ENCODE measurements around the gene AXIN1.
"Not testable (repeated sequence)": the region's sequence is repeated elsewhere in the genome, so short reads cannot be mapped to it uniquely, and the experiment has no call there.

AXIN1 gene, protein sequence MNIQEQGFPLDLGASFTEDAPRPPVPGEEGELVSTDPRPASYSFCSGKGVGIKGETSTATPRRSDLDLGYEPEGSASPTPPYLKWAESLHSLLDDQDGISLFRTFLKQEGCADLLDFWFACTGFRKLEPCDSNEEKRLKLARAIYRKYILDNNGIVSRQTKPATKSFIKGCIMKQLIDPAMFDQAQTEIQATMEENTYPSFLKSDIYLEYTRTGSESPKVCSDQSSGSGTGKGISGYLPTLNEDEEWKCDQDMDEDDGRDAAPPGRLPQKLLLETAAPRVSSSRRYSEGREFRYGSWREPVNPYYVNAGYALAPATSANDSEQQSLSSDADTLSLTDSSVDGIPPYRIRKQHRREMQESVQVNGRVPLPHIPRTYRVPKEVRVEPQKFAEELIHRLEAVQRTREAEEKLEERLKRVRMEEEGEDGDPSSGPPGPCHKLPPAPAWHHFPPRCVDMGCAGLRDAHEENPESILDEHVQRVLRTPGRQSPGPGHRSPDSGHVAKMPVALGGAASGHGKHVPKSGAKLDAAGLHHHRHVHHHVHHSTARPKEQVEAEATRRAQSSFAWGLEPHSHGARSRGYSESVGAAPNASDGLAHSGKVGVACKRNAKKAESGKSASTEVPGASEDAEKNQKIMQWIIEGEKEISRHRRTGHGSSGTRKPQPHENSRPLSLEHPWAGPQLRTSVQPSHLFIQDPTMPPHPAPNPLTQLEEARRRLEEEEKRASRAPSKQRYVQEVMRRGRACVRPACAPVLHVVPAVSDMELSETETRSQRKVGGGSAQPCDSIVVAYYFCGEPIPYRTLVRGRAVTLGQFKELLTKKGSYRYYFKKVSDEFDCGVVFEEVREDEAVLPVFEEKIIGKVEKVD

GRCh38 chr16:352547-353403 lies at the start of gene AXIN1:
Gene AXIN1, minus strand, starts transcription at chr16:352723. Its CDS starts 5,698 bp downstream, at chr16:347025.
- peak; percentile 85 for DNase-seq (ENCODE audit: low spot score)

GRCh38 chr16:401468-402348 lies 49.2 kb upstream of the AXIN1 start, which contains the start of gene DECR2:
Gene DECR2, plus strand, starts transcription at chr16:401885. Its CDS starts 79 bp downstream, at chr16:401964.
- peak; percentile 91 for DNase-seq (ENCODE audit: low spot score)

DNA sequence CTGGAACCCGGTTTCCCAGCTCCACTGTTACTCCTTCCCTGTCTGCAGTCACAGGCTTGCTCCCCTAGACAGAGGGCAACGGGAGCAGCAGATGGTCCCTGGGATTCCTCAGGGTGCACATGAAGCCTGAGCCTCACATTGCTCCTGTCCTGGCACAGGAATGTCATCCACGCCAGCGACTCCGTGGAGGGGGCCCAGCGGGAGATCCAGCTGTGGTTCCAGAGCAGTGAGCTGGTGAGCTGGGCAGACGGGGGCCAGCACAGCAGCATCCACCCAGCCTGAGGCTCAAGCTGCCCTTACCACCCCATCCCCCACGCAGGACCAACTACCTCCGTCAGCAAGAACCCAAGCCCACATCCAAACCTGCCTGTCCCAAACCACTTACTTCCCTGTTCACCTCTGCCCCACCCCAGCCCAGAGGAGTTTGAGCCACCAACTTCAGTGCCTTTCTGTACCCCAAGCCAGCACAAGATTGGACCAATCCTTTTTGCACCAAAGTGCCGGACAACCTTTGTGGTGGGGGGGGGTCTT lies 47.6 kb upstream of the AXIN1 start:
- DNase-seq (ENCODE audit: low spot score), result no peak

DNA sequence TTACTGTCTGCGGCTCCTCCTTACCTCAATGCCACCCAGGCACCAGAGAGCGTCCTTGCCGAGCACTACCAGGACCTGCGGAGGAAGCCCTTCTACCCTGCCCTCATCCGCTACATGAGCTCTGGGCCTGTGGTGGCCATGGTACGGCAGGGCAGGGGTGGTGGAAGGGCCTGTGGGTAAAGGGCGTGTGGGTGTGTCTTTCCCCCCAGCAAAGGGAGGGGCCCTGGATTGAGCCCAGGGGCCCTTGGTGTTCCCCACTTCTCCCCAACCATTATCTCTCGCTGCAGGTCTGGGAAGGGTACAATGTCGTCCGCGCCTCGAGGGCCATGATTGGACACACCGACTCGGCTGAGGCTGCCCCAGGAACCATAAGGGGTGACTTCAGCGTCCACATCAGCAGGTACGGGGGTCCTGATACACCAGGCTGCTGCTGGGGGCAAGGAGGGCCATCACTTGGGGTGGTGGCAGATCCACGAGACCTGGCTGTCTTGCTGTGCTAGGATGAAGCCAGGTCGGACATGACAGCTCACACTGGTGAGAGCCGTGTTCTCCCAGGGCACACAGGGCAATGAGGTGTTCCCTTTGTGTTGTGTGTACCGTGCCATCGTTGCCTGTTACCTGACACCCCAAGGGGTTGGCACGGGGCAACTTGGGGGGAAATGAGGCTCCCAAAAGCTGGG lies 47.0 kb upstream of the AXIN1 start:
- no peak for DNase-seq (ENCODE audit: low spot score)

DNA sequence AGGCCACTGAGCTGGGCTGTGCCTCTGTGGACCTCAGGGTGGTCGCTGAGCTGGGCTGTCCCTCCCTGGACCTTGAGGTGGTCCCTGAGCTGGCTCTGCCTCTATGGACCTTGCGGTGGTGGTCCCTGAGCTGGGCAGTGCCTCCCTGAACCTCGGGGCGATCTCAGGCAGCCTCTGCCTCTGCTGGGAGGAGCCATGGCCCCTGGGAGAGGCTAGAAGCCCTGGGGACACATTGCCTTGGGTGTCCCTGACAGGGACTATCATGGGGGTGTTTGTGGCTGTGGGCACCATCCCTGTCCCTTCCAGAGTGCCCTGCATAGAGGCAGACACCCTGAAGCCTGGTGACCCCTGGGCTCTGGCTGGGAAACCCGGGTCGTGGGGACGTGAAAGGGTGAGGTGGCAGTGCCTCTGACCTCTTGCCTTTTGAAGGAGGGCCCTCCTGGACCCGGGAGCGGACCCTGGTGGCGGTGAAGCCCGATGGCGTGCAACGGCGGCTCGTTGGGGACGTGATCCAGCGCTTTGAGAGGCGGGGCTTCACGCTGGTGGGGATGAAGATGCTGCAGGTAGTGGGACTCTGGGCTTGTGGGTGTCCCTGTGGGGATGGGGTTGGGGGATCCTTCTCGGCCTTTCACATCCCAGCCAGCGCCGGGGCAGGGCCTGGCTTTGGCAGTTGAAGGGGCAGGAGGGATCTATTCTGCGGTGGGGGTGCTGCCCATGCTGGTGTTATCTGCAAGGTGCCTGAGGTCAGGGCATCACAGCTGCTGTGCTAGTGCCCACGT lies 46.2 kb upstream of the AXIN1 start:
- no peak for DNase-seq (ENCODE audit: low spot score)

- no peak for DNase-seq (ENCODE audit: low spot score)
Measured at GRCh38 chr16:397736-398332, 45.3 kb upstream of the AXIN1 start.

DNA sequence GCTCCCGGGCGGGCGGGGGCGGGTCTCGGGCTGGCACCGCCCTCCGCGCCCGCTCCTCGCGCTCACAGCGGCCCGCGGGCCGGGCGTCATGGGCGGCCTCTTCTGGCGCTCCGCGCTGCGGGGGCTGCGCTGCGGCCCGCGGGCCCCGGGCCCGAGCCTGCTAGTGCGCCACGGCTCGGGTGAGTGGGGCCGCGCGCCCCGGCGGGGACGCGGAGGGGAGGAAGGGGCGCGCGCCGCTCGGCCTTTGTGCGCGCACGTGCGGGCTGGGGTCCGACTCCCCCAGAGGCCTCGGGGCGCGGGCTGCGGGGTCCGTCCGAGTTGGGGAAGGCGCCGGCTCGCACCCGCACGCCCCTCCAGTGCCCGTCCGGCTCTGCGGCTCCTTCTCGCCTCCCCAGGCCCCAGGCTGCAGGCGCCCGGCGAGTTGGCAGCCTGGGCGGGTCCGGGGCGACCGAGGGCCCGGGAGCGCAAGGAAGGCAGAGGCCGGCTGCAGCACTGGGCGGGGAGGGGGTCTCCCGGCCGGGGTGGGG lies 44.7 kb upstream of the AXIN1 start, which contains the start of gene NME4:
NME4 (plus strand) TSS at position 65 of the 527 bp plus-strand sequence; CDS start at position 89, 24 bp downstream.
- no peak for DNase-seq (ENCODE audit: low spot score)

DNA sequence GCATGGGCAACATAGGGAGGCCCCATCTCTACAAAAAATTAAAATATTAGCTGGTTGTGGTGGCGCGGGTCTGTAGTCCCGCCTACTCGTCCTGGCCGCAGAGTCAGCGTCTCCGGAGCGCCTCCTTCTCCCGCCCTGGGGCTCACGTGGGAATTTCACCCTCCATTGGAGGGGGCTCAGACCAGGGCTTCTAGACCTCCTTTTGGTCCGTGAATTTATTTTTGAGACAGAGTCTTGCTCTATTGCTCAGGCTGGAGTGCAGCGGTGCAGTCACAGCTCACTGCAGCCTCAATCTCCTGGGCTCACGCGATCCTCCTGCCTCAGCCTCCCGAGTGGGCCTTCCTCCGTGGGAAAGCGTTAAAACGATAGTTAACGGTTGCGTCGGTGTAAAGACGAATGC lies 44.1 kb upstream of the AXIN1 start:
- DNase-seq (ENCODE audit: low spot score), result no peak

GRCh38 chr16:396199-396598 lies 43.7 kb upstream of the AXIN1 start:
- DNase-seq (ENCODE audit: low spot score), result no peak

DNA sequence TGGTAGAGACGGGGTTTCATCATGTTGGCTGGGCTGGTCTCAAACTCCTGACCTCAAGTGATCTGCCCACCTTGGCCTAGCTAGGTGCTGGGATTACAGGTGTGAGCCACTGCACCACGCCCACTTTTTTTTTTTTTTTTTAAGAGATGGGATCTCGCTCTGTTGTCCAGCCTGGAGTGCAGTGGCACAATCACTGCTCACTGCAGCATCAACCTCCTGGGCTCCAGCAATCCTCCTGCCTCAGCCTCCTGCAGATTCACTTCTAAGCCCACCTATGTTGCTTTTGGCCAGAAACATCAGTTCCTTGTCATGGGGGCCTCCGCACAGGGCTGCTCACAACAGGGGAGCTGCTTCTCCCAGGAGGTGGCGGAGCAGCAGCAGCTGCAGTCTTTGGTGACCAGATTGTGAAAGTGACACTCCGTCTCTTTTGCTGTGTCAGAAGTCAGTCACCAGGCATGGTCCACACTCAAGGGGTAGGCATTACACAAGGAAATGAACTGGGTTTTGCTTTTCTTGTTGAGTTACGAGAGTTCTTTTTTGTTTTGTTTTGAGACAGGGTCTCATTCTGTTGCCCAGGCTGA lies 40.0 kb upstream of the AXIN1 start:
- no peak for DNase-seq (ENCODE audit: low spot score)

DNA sequence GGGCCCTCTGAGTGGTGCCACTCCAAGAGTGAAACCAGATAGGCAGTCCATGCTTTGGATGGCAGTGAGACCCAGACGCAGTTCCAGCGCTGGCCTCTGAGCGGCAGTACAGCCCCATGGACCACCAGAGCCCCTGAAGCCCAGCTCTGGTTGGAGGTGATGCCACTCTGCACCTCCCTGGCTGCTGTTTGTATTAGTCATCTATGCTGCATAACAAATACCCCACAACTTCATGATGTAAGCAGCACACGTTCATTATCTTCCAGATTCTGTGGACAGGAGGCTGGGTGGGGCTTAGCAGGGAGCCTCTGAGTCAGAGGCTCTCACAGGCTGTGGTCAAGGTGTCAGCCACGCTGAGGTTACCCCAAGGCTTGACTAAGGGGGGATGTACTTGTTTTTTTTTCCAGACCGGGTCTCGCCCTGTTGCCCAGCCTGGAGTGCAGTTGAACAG lies 39.4 kb upstream of the AXIN1 start:
- peak; percentile 70 for DNase-seq (ENCODE audit: low spot score)

DNA sequence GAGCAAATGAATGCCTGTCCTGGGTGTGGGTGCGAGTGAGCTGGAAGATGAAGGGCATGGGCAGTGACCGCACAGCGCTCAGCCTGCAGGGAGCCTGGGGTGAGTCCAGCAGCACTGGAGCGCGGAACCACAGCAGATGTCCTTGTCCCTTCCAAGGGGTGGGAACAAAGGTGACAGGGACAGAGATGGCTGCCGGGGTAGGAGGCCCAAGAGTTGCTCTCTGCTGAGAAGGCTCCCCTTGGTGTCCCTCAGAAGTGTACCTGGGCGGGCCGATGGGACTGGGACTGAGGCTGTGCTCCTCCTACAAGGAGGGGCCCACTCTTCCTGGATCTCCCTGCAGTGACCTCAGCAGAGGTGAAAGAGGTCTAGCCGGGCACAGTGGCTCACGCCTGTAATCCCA lies 36.8 kb upstream of the AXIN1 start:
- no peak for DNase-seq (ENCODE audit: low spot score)

DNA sequence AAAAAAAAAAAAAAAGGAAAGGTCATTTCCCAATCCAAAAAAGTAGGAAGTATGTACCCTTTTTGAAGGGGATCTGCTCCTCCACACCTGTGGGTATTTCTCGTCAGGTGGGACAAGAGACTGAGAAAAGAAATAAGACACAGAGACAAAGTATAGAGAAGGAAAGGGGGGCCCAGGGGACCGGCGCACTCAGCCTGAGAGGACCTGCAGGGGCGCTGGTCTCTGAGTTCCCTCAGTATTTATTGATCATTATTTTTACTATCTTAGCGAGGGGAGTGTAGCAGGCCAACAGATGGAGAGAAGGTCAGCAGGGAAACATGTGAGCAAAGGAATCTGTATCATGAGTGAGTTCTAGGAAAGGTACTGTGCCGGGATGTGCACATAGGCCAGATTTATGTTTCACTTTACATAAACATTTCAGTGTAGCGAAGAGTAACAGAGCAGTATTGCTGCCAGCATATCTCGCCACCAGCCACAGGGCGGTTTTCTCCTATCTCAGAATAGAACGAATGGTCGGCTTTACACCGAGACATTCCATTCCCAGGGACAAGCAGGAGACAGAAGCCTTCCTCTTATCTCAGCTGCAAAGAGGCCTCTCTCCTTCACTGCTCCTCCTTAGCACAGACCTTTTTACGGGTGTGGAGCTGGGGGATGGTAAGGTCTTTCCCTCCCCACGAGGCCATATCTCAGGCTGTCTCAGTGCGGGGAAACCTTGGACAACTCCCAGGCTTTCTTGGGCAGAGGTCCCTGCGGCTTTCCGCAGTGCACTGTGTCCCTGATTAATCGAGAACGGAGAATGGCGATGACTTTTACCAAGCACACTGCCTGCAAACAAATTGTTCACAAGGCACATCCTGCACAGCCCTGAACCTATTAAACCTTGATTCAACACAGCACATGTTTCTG lies 35.5 kb upstream of the AXIN1 start:
- not testable (repeated sequence) for DNase-seq (ENCODE audit: low spot score)

DNA sequence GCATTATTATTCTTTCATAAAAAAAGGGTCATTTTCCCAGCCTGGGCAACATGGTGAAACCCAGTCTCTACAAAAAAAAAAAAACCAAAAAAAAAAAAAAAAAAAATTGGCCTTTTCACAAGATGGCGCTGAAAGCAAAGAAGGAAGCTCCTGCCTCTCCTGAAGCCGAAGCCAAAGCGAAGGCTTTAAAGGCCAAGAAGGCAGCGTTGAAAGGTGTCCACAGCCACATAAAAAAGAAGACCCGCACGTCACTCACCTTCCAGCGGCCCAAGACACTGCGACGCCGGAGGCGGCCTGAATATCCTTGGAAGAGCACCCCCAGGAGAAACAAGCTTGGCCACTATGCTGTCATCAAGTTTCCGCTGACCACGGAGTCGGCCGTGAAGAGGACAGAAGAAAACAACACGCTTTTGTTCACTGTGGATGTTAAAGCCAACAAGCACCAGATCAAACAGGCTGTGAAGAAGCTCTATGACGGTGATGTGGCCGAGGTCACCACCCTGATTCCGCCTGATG lies 34.2 kb upstream of the AXIN1 start:
- DNase-seq (ENCODE audit: low spot score), result no peak

DNA sequence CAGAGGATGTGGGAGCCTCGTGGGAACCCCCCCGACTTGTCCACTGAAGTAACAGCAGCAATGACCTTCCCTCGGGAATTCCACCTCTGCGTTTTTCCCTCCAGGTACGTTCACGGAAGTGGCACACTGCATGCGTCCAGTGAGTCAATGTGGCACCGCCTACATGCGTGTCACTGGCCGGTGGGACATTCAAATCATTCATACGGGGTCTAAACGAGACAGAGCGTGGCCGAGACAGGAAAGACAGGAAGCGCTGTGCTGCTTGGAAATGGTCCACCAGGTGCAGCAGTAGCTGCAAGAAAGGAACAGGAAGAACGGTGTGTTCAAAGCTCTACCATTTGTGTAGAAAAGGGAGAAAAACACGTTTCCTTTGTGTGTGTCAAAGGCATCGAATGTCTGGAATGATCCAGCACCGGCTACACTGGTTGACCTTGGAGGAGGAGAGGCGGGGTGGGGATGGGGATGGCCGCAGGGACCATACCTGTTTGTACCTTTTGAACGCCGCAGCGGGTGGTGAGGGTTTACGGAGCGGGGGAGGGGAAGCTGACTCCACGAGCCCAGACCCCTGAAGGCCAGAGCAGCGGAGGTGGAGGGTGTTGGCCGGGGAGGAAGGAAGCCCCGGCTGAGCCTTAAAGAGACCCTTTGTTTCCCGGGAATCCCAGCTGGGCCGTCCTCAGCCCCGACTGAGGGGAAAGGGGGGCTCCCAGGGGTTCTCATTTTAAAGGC lies 31.0 kb upstream of the AXIN1 start:
- no peak for DNase-seq (ENCODE audit: low spot score)
